ENCODE data around the gene DCTPP1. TPM values are rescaled to one million over a fixed set of nuclear protein-coding genes. Genes with fewer than 3 reads are reported as not detected.
A peak's percentile ranks its signal among the peaks of the same experiment; 100 is the strongest.

The DCTPP1 gene
- total RNA-seq, 4 donors from 2014 or later = 10.2 to 51.5 (median 28.7) TPM

- Histone ChIP-seq H3K9me3 (no peaks in the 10 kb centered on the region), H3K27me3 (no peaks in the 10 kb centered on the region), H3K36me3 (no peaks in the 10 kb centered on the region), H3K4me1 (no peaks in the 10 kb centered on the region), H3K27ac (peak overlapping the region; percentile 92 to 93), H3K4me3 (peak overlapping the region; percentile 91 to 96)
- DNase-seq = no peak
- TF ChIP-seq POLR2A (IDR thresholded peaks at IDR 0.05) (no peak), CTCF (IDR thresholded peaks at IDR 0.05) (no peak)
- intact Hi-C loops (cut with DNase I; ENCODE audit: low total_unique reads) = no loop called here
Observed at GRCh38 chr16:30444231-30445148, 14.7 kb upstream of the DCTPP1 start.

GRCh38 chr16:30443631-30444030 is 13.8 kb upstream of the DCTPP1 start:
- Histone ChIP-seq H3K9me3 (no peaks in the 10 kb centered on the region), H3K4me1 (no peaks in the 10 kb centered on the region), H3K27ac (no peak overlapping the region), H3K4me3 (no peak overlapping the region), H3K36me3 (no peaks in the 10 kb centered on the region), H3K27me3 (no peaks in the 10 kb centered on the region)
- no peak for DNase-seq
- no peak for TF ChIP-seq POLR2A (IDR thresholded peaks at IDR 0.05)
- TF ChIP-seq CTCF (IDR thresholded peaks at IDR 0.05) = no peak
- intact Hi-C loops (cut with DNase I; ENCODE audit: low total_unique reads) = no loop called here

DNA sequence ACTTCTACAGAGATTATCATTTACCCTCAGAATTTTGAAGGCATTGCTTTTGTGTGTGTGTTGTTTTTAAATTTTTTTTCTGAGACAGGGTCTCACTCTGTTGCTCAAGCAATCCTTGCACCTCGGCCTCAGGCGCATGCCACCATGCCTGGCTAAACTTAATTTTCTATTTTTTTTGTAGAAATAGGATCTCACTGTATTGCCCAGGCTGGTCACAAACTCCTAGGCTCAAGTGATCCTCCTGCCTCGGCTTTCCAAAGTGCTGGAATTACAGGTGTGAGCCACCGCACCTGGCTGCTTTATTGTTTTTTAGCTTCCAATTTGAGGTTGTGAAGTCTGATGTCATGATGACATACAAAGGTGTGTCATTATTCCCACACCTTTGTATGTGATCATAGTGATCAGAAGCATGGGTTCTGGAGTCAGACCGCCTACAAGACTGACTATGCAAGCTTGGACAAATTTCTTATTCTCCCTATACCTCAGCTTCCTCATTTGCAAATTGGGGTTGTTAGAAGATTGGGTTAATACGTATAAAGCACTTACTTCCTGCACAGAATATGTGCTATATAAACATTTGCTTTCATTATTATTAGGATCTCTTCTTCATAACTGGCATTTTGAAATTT is 10.0 kb upstream of the DCTPP1 start:
- intact Hi-C loops (cut with DNase I; ENCODE audit: low total_unique reads) = no loop called here
- no peaks in the 10 kb centered on the region for H3K36me3 ChIP-seq
- H3K4me1 ChIP-seq = no peaks in the 10 kb centered on the region
- no peaks in the 10 kb centered on the region for H3K27me3 ChIP-seq
- no peak overlapping the region for H3K4me3 ChIP-seq
- no peak overlapping the region for H3K27ac ChIP-seq
- no peak for DNase-seq
- TF ChIP-seq POLR2A (IDR thresholded peaks at IDR 0.05) (no peak), CTCF (IDR thresholded peaks at IDR 0.05) (no peak)
- no peaks in the 10 kb centered on the region for H3K9me3 ChIP-seq

- intact Hi-C loops (cut with DNase I; ENCODE audit: low total_unique reads) = no loop called here
- TF ChIP-seq POLR2A (IDR thresholded peaks at IDR 0.05) (no peak), CTCF (IDR thresholded peaks at IDR 0.05) (no peak)
- no peak overlapping the region for H3K4me3 ChIP-seq
- H3K27me3 ChIP-seq = no peaks in the 10 kb centered on the region
- no peaks in the 10 kb centered on the region for H3K36me3 ChIP-seq
- no peaks in the 10 kb centered on the region for H3K9me3 ChIP-seq
- no peak for DNase-seq
- H3K27ac ChIP-seq = no peak overlapping the region
- no peaks in the 10 kb centered on the region for H3K4me1 ChIP-seq
Observed at GRCh38 chr16:30438835-30439234, 9.0 kb upstream of the DCTPP1 start.

DNA sequence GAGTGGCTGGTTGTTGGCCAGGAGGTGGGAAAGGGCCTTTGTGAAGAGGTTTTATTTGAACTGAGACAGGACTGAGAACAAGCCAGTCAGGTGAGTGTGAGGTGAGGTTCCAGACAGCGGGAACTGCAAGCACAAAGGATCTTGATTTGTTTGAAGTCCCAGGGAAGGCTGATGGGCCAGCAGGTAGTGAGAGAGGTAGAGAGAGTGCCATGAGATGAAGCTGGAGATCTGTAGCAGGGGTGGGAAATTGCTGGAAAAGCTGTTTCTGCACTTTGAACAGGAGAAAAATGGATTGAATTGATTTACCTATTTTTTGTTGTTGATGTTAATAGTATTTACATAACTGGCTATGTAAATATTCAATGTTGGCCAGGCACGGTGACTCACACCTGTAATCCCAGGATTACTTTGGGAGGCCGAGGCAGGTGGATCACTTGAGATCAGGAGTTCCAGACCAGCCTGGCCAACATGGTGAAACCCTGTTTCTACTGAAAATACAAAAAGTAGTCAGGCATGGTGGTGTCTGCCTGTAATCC is 7.7 kb upstream of the DCTPP1 start:
- intact Hi-C loops (cut with DNase I; ENCODE audit: low total_unique reads) = no loop called here

More for the DNA sequence above, 7.7 kb upstream of the DCTPP1 start:
- Histone ChIP-seq H3K27me3 (no peaks in the 10 kb centered on the region), H3K9me3 (no peaks in the 10 kb centered on the region), H3K4me3 (no peak overlapping the region), H3K4me1 (no peaks in the 10 kb centered on the region), H3K27ac (no peak overlapping the region), H3K36me3 (no peaks in the 10 kb centered on the region)
- TF ChIP-seq CTCF (IDR thresholded peaks at IDR 0.05) (no peak), POLR2A (IDR thresholded peaks at IDR 0.05) (no peak)
- no peak for DNase-seq
